NOMO-1 (cell line): ENCODE measurements around the gene PANK1.

ENCODE experiments used
- DNase-seq, 2 experiments: peaks; one replicate each; lab custom pipeline; 2025; ENCODE audit not compliant: unreplicated experiment in 2 of 2; lab: John Stamatoyannopoulos, UW

The PANK1 gene

GRCh38 chr10:89652806-89653370, 7.8 kb upstream of the PANK1 start:
- no peak for DNase-seq

- peak in 1 of 2 experiments; percentile 55 for DNase-seq
Measured at GRCh38 chr10:89651916-89652573, 7.0 kb upstream of the PANK1 start.

- DNase-seq, result no peak
Measured at GRCh38 chr10:89651205-89651915, 6.3 kb upstream of the PANK1 start.

GRCh38 chr10:89649051-89649450, 4.0 kb upstream of the PANK1 start:
- no peak for DNase-seq

- no peak for DNase-seq
Measured at GRCh38 chr10:89648074-89648473, 3.0 kb upstream of the PANK1 start.

GRCh38 chr10:89646889-89647657, 2.0 kb upstream of the PANK1 start:
- peak in 1 of 2 experiments; percentile 54 for DNase-seq

GRCh38 chr10:89645742-89646172, 715 bp upstream of the PANK1 start:
- DNase-seq, result no peak

- no peak for DNase-seq
Measured at GRCh38 chr10:89644691-89644966, 413 bp downstream of the PANK1 start.

- peak; percentile 97 to 99 for DNase-seq
Measured at GRCh38 chr10:89643812-89644690, 991 bp downstream of the PANK1 start.

GRCh38 chr10:89643431-89643811, 1.6 kb downstream of the PANK1 start:
- no peak for DNase-seq

GRCh38 chr10:89642193-89642592, 2.8 kb downstream of the PANK1 start:
- no peak for DNase-seq

- no peak for DNase-seq
Measured at GRCh38 chr10:89640241-89640640, 4.8 kb downstream of the PANK1 start.

- DNase-seq, result no peak
Measured at GRCh38 chr10:89639326-89639725, 5.7 kb downstream of the PANK1 start.

GRCh38 chr10:89637113-89637512, 7.9 kb downstream of the PANK1 start:
- peak; percentile 50 to 83 for DNase-seq

- DNase-seq, result no peak
Measured at GRCh38 chr10:89634637-89635036, 10.4 kb downstream of the PANK1 start.

GRCh38 chr10:89633484-89633883, 11.6 kb downstream of the PANK1 start:
- DNase-seq, result no peak

- no peak for DNase-seq
Measured at GRCh38 chr10:89632824-89633223, 12.2 kb downstream of the PANK1 start.

- DNase-seq, result peak in 1 of 2 experiments; percentile 25
Measured at GRCh38 chr10:89627830-89628229, 17.2 kb downstream of the PANK1 start.

- no peak for DNase-seq
Measured at GRCh38 chr10:89625041-89625765, 19.8 kb downstream of the PANK1 start.

- no peak for DNase-seq
Measured at GRCh38 chr10:89624020-89624419, 21.0 kb downstream of the PANK1 start.
